Lung (tissue), 12 donors: Measurements from ENCODE around the gene KRT14. TPM values are rescaled to one million over a fixed set of nuclear protein-coding genes. Genes with fewer than 3 reads are reported as not detected.
"Not testable (repeated sequence)": the region's sequence is repeated elsewhere in the genome, so short reads cannot be mapped to it uniquely, and the experiment has no call there.

Source experiments
- ATAC-seq: fragments of 200-7000 bp; cut with Tn5 transposase; one replicate; pipeline ENCODE4 v1.9.1; 2020; ENCODE audit warnings: moderate number of reproducible peaks; ENCODE audit not compliant: insufficient read depth, low FRiP score
- DNase-seq, 3 donors: peaks; one replicate each; pipeline ENCODE4 v3.0.0-alpha.2; 2013 to 2017
- H3K27ac ChIP-seq, 2 donors: one replicate each; pipeline ENCODE4 v1.5.1; 2013; ENCODE audit warnings: mild to moderate bottlenecking in 2 of 2, moderate library complexity in 2 of 2, control low read depth in 1 of 2, inconsistent platforms in 1 of 2, low read depth in 1 of 2, low read length in 1 of 2
- H3K27me3 ChIP-seq, 3 donors: one replicate each; pipeline ENCODE4 v1.5.1; 2013; ENCODE audit warnings: low read length in 2 of 3; ENCODE audit not compliant: control insufficient read depth in 3 of 3, insufficient read depth in 3 of 3
- H3K36me3 ChIP-seq, 4 donors: one replicate each; pipeline ENCODE4 v1.5.1; 2013; ENCODE audit warnings: low read length in 4 of 4, mild to moderate bottlenecking in 1 of 4, moderate library complexity in 1 of 4; ENCODE audit not compliant: control insufficient read depth in 4 of 4, insufficient read depth in 4 of 4
- H3K4me1 ChIP-seq, 5 donors: one replicate each; pipeline ENCODE4 v1.5.1; 2013; ENCODE audit warnings: low read length in 5 of 5, mild to moderate bottlenecking in 2 of 5, moderate library complexity in 1 of 5; ENCODE audit not compliant: control insufficient read depth in 5 of 5, insufficient read depth in 5 of 5
- H3K4me3 ChIP-seq: one replicate; pipeline ENCODE4 v1.5.1; 2013; ENCODE audit warnings: mild to moderate bottlenecking, control low read depth, moderate library complexity
- H3K9ac ChIP-seq, 2 donors: one replicate each; pipeline ENCODE4 v1.5.1; 2013; ENCODE audit warnings: low read length in 2 of 2, control low read depth in 1 of 2; ENCODE audit not compliant: insufficient read depth in 1 of 2
- H3K9me3 ChIP-seq, 4 donors: one replicate each; pipeline ENCODE4 v1.5.1; 2013; ENCODE audit warnings: low read length in 3 of 4, mild to moderate bottlenecking in 1 of 4, moderate library complexity in 1 of 4; ENCODE audit not compliant: control insufficient read depth in 4 of 4, insufficient read depth in 3 of 4
- CTCF ChIP-seq: IDR thresholded peaks from 2 replicates; pipeline ENCODE4 v1.5.1; 2012; ENCODE audit warnings: mild to moderate bottlenecking; ENCODE audit errors: control extremely low read depth, extremely low read depth
- WGBS, 2 donors: extraction: QIAGEN DNeasy Blood & Tissue Kit; methylation state at CpG; one replicate each; pipeline ENCODE4 v1.1.7; 2013; 5-methylcytosine and 5-hydroxymethylcytosine counted together
- polyA plus RNA-seq, 2 donors: library from polyadenylated mRNA; stranded (reverse); fragments of 200-250 nt; gene quantifications; one replicate each; pipeline ENCODE4 v1.2.1, GENCODE V29; 2013
- total RNA-seq, 2 donors: library from RNA; depleted of rRNA in 1 of 2; stranded (reverse); fragments of >200 nt in 1 of 2; gene quantifications; one replicate each; pipeline ENCODE4 v1.2.1, GENCODE V29; 2014 to 2021
- donor health status: control.
- donor health status: control.
- donor health status: Bipolar disorder and iron deficiency.
- donor health status: healthy.
- donor health status: DM: yes; HTN: yes; CAD: no.

Gene KRT14
- total and polyA plus RNA-seq, 4 donors = 0.37 to 0.71 (median 0.63) TPM; not detected in 1

- no peak for TF ChIP-seq CTCF
- ATAC-seq (no peak), DNase-seq (no peak)
- Histone ChIP-seq H3K4me3 (no peak overlapping the region), H3K9ac (no peak overlapping the region), H3K9me3 (no peaks in the 10 kb centered on the region), H3K36me3 (no peaks in the 10 kb centered on the region), H3K27me3 (no peaks in the 10 kb centered on the region), H3K27ac (no peak overlapping the region), H3K4me1 (peaks cover 0 to 31% (median 9%) of the 10 kb centered on the region in 5 donors)
- 82 to 92% methylated on average over 8 of the region's 8 CpGs for WGBS, 2 donors
Measured at GRCh38 chr17:41631025-41631897, 44.6 kb upstream of the KRT14 start.

GRCh38 chr17:41629826-41630670, 43.4 kb upstream of the KRT14 start:
- no peak overlapping the region for H3K27ac ChIP-seq
- peaks cover 0 to 19% (median 0%) of the 10 kb centered on the region in 5 donors for H3K4me1 ChIP-seq
- WGBS, 2 donors = 82 to 89% methylated on average over 13 of the region's 13 CpGs
- H3K36me3 ChIP-seq = no peaks in the 10 kb centered on the region
- no peak overlapping the region for H3K4me3 ChIP-seq
- H3K9ac ChIP-seq = no peak overlapping the region
- ATAC-seq (no peak), DNase-seq (no peak)
- H3K27me3 ChIP-seq = no peaks in the 10 kb centered on the region
- no peaks in the 10 kb centered on the region for H3K9me3 ChIP-seq
- TF ChIP-seq CTCF = no peak

GRCh38 chr17:41629316-41629715, 42.6 kb upstream of the KRT14 start:
- no peak overlapping the region for H3K27ac ChIP-seq
- DNase-seq = no peak
- no peak for ATAC-seq
- H3K36me3 ChIP-seq = no peaks in the 10 kb centered on the region
- no peak for TF ChIP-seq CTCF
- H3K27me3 ChIP-seq = no peaks in the 10 kb centered on the region
- no peak overlapping the region for H3K9ac ChIP-seq
- 76 to 78% methylated on average over 10 of the region's 10 CpGs for WGBS, 2 donors
- peaks cover 0 to 12% (median 0%) of the 10 kb centered on the region in 5 donors for H3K4me1 ChIP-seq
- H3K9me3 ChIP-seq = no peaks in the 10 kb centered on the region
- H3K4me3 ChIP-seq = no peak overlapping the region

- H3K36me3 ChIP-seq, H3K4me3 ChIP-seq, H3K9ac ChIP-seq, H3K27me3 ChIP-seq, H3K4me1 ChIP-seq, H3K9me3 ChIP-seq, ATAC-seq, H3K27ac ChIP-seq: not testable (repeated sequence)
- peak in 1 of 3 donors; percentile 12 for DNase-seq
- 85 to 87% methylated on average over 11 of the region's 11 CpGs for WGBS, 2 donors
Measured at GRCh38 chr17:41628621-41629255, 42.0 kb upstream of the KRT14 start.

GRCh38 chr17:41628073-41628370, 41.3 kb upstream of the KRT14 start:
- H3K27ac ChIP-seq, DNase-seq, H3K9ac ChIP-seq, H3K4me3 ChIP-seq, H3K36me3 ChIP-seq, H3K27me3 ChIP-seq, H3K4me1 ChIP-seq, H3K9me3 ChIP-seq, ATAC-seq: not testable (repeated sequence)
- 74 to 95% methylated on average over 1 of the region's 1 CpG for WGBS, 2 donors
